ENCODE results near the gene PLEKHO1.

- TF ChIP-seq YY1 (IDR thresholded peaks at IDR 0.05; ENCODE audit: insufficient read depth, insufficient read length) (no peak), ZNF274 (IDR thresholded peaks at IDR 0.05; ENCODE audit: low read depth, low read length) (no peak)
Measured at GRCh38 chr1:150196417-150196816, 46.7 kb downstream of the PLEKHO1 start.

Data from NT2/D1 (cell line).